GM19025 (cell line): Measurements from ENCODE around the gene MICAL1.
A peak's percentile ranks its signal among the peaks of the same experiment; 100 is the strongest.

ENCODE experiments used
- ATAC-seq: cut with Tn5 transposase; IDR thresholded peaks from one replicate; pipeline ENCODE4 v1.9.1; 2021; ENCODE audit warnings: mild to moderate bottlenecking, low read depth, moderate library complexity; ENCODE audit not compliant: unreplicated experiment

MICAL1 gene, protein sequence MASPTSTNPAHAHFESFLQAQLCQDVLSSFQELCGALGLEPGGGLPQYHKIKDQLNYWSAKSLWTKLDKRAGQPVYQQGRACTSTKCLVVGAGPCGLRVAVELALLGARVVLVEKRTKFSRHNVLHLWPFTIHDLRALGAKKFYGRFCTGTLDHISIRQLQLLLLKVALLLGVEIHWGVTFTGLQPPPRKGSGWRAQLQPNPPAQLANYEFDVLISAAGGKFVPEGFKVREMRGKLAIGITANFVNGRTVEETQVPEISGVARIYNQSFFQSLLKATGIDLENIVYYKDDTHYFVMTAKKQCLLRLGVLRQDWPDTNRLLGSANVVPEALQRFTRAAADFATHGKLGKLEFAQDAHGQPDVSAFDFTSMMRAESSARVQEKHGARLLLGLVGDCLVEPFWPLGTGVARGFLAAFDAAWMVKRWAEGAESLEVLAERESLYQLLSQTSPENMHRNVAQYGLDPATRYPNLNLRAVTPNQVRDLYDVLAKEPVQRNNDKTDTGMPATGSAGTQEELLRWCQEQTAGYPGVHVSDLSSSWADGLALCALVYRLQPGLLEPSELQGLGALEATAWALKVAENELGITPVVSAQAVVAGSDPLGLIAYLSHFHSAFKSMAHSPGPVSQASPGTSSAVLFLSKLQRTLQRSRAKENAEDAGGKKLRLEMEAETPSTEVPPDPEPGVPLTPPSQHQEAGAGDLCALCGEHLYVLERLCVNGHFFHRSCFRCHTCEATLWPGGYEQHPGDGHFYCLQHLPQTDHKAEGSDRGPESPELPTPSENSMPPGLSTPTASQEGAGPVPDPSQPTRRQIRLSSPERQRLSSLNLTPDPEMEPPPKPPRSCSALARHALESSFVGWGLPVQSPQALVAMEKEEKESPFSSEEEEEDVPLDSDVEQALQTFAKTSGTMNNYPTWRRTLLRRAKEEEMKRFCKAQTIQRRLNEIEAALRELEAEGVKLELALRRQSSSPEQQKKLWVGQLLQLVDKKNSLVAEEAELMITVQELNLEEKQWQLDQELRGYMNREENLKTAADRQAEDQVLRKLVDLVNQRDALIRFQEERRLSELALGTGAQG

DNA sequence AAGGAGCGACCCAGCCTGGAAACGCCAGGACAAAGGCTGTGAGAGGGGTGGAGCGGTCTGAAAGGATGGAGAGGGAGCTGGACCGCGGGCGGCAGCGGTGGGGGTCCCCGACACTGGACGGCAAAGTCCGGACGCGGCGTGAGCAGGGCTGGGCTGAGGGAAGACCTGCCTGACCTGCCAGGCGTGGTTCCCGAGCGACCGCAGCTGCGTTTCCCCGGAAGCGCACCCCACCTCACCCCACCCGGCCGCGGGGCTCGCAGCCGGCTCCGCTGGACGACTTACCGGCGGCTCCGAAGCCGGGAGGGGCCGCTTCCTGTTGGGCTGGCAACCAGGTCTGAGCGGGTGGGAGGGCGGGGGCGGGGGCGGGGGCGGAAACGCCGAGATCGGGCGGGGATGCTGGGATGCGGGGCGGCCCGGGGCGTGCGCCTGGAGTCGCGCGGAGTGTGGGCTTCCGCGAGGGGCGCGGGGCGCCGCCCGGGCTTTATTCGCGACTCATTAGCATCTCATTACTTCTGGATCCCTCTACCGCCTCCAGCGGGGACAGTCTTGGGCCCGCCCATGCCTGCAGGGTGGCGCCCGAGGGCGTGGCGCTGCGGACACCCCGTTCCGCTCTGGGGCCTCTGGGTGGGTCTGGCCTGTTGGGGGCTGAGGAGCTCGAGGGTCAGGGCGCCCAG lies at the start of gene MICAL1:
MICAL1 (minus strand) TSS at position 336 of the 674 bp plus-strand sequence. CDS start 1,576 bp downstream, outside the sequence.
- peak; percentile 61 for ATAC-seq

DNA sequence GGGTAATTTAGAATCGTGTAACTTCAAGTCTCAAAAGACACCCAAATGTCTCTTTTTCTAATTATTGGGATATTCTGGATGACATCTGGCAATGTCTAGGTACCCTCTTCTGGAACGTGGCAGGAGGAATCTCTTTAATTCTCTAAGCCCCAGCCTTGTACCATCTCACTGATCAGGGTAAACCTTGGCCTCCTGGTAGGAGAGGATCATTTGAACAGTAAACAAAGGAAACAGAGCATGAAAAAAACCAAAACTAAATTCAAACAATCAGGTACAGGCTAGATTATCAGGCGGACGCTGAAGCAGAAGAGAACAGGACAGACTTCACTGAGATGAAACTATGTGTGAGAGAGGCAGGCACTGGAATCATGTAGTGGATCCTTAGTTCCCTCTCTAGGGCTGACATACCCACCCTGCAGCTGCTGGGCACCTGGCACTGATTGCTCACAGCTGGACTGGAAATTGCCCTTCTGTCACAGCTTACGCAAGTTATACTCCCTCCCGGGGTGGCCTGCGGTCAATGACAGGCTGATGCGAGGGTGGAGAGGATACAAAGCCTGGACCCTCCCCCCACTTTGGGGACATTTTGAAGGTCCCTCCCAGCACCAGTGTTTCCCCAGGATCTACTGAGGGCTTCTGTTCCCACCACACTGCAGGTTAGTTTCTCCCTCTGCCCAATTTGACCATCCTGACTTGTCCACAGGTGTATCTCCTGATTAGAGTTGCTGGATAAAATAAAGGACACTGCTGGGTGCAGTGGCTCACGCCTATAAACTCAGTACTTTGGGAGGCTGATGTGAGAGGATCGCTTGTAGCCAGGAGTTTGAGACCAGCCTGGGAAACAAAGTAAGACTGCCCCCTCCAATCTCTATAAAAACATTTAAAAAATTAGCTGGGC lies 48.0 kb upstream of the MICAL1 start:
- ATAC-seq = no peak

DNA sequence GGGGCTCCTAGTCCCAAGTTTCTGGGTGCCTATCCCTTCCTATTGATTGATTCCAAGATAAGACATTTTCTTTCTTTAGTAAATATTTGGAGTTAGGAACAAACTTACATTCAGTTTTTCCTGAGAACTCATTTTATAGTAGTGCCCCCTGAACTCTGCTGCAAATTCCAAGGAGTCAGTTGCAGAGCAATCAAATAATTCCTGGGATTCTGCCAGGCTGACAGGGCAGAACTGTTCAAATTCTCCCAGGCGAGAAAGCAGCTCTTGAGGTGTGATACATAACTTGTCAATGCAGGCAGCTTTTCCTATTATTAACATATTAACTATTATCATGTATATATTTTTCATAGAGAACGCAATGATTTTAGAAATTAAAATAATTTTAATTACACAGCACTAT lies 43.4 kb upstream of the MICAL1 start:
- ATAC-seq = no peak

DNA sequence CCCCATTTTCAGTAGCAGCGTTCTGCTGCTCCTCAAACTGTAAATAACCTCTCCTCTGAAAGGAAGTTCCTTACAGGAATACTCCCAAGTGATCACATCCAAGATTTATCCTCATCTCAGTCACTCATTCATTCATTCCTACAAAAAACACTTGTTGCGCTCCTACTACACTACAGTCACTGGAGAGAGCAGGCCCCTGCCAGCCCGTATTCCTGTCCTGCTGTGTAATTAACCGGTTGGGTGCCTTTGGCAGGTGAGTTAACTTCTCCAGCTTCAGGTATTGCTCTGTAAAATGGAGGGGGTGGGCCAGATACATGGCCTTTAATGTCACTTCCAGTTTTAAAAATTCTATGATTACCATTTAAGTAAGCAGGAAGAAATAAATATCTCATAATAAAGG lies 42.5 kb upstream of the MICAL1 start:
- ATAC-seq = no peak

DNA sequence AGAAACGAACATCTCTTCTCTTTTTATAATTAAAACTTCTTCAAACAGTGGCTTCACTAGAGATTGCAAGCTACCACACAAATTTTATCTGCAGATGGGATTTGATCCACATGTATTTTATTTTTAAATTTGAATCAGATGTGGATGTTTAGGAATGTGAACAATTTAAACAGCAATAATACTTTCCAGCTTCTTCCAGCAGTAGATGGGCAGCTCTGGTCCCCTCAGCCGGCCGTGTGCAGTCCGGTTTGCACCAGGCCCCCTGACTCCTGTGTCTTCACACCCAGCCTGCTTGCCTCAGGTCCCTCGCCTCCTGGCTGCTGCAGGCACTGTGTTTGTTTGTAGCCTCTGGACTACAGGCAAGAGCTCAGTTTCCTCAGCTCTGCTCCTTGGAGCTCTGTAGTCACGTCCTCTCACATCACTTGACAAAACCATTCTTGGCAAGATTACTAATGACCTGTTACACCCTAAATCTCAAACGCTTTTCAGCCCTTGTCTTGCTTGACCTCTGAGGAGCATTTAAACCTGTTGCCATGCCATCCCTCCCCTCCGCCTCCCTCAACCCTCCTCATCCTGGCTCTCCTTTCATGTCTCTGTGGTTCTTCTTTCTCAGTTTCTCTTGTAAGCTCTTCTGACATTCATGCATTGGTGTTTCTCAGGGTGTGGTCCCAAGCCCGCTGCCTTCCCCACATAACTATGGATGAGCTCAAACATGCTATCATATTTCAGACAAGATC lies 40.6 kb upstream of the MICAL1 start:
- no peak for ATAC-seq

DNA sequence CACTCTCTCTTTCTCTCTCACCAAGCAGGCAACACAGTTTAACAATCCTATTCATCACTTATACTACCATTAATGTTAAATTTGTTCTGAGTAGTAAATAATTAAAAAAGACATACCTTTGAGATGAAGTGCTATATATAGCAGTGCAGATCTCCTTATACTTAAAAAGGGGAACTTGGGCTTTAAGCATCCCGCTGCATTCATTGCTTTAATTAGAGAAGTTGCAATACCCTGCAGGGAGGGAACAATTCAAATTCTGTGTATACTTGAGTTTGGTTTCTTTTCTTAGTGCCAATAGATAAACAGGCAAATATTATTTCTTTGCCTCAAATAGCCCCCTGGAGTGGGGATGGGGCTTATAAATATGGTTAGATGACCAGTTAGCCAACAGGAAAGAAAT lies 38.3 kb upstream of the MICAL1 start:
- ATAC-seq = no peak

DNA sequence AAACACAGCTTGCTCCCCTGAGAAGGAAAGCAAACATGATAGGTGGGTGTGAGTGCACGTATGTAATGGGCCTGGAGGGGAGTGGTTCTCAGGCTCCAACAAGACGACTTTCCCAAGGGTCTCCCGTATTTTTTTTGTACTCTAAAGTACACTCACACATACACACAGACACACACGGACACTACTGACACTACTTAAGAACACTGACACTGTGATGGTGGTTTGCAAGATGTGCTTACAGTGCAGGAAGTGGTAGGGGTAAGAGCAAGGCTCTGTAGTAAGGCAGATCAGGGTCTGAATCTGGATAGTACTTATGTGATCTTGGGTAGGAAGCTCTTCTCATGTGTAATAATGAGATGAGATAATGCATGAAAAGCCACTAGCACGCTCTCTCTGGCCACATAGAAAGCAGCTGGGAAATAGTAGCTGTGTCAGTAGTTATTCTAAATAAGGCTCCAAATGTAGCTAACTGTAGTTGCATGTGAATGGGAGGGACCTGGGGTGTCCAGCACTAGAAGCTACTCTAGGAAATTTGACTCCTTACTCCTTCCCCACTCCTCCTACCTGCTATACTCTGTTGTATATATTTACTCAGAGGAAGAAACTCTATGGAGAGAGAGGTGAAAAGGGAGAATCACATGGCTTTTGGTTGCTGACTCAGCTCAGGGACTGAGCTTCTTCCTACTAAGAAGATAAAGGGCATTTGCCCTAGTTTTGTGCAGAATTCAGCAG lies 35.8 kb upstream of the MICAL1 start:
- ATAC-seq = no peak

DNA sequence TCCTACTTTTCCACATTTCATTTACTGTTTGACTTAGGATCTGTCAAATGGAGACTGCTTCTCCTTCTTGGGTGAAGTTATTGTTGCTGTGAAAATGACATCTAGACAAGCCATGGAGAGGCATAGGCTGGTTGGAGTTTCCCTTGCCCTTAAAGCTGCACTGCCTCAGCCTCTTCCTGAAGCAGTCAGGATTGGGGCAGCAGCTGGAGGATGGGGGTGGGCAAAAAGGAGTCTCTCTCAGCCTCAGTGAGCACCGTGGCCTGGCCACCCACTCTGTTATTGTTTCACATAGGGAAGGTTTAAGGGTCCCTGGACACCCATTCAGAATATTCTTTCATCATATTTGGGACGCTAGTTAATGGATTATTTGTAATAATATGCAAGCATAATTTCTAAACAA lies 35.1 kb upstream of the MICAL1 start:
- ATAC-seq = no peak

DNA sequence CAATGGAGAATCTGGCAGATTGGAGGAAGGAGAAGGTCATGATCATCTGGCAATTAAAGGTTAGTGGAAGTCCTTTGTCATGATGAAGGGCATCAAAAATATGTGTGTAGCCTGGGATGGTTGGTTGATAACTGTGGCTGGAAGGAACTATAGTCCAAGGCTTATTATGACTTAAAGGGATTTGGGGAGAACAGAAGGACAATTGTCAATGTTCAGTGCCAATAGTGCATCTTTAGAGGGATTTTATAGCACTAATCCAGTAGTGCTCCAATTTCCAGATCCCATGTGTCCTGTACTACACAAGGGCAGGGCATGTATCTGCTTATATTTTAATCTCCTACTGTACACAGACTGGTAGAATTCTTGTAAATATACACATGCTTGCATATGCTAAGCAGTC lies 32.4 kb upstream of the MICAL1 start:
- no peak for ATAC-seq

DNA sequence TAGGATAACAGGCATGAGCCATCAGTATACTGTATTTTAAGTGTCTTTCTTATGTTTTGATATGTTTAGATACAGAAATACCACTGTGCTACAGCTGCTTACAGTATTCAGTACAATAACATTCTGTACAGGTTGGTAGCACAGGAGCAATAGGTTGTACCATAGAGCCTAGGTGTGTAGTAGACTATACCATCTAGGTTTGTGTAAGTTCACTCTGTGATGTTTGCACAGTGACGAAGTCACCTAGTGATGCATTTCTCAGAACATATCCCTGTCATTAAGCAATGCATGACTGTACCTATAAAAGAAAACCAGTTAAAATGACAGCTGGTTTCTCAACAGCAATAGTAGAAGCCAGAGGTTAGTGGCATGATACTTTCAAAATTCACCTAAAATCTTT lies 30.5 kb upstream of the MICAL1 start:
- ATAC-seq = no peak

DNA sequence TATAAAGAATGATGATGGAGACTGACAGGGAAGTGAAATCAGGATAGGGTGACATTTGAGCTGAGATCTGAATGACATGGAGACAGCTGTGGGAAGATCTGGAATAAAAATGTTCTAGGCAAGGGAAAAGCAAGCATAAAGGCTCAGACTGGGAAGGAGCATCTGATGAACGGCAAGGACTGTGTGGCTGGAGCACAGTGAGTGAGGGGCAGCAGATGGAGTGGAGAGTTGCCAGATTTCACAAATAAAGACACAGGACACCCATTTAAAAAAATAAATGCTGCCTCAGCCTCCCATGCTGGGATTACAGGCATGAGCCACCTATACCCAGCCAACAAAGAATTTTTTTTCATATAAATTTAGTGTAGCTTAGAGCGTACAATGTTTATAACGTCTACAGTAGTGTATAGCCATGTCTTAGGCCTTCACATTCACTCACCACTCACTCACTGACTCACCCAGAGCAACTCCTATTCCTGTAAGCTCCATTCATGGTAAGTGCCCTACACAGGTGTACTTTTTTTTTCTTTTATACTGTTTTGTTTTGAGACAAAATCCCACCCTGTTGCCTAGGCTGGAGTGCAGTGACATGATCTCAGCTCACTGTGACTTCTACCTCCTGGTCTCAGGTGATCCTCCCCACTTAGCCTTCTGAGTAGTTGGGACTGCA lies 29.8 kb upstream of the MICAL1 start:
- ATAC-seq = no peak

DNA sequence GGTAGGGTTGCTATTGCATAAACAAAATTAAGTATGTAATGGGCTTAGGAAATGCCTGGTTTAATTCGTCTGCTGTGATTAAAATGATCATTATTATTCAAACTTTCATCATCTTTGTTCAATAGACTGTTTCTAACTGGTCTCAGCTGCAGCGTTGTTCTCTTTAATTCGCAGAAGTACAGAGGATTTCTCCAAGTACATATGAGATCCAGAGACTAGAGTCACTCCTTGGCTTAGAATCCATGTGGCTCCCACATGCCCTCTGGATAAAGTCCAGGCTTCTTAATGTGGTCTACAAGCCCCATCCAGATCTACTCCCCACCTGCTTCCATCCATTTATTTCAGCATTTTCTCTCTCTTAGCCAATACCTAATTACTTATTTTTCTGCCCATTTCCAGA lies 28.6 kb upstream of the MICAL1 start:
- no peak for ATAC-seq

DNA sequence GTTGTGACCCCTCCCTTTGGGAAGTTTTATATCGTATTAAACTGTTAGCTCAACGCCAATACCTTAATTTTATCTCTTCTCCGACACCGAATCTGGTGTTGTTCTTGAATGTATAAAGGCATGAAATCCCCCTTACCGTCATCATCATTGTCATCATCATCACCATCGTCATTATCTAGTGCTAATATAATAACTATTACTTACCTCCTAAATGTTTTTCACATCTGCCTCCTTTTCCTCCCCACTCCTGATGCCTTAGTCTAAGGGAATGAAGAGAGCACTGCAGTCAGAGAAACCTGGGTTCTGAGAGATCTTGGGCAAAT lies 28.1 kb upstream of the MICAL1 start:
- ATAC-seq = no peak

DNA sequence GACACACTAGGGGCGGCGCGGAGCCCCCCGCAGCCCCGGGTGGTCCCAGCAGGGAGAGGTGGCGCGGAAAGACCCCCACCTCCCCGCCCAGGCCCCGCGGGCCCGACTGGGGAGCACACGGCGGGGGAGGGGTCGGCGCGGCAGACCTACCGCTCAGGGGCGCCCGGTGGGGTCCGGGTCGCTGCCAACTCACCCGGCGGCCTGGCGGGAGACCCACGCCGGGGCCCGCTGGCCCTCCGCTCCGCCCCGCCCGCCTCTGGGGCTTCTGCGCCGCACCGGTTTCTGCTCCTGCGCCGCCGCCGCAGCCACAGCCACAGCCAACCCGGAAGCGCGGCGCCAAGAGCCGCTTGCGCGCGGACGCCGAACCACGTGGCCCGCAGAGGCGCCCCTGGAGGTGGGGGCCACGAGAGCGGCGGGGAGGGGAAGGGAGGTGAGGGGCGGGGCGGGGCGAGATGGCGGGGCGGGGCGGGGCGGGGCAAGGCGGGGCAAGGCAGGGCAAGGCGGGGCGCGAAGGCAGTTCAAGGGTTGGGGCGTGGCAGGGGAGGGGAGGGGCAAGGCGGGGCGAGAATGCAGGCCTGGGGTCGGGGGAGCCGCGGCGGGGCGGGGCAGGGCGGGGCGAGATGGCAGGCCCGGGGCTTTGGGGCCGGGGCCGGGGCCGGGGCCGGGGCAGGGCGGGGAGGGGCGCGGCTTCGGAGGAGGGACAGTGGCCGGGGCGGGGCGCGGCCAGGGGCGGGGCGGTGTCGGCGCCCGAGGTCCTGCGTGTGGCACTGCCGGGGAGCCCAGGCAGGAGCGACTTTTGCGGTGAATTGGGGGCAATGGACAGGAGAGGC lies 27.5 kb upstream of the MICAL1 start, which contains the start of gene ZBTB24:
ZBTB24 (minus strand) TSS at position 315 of the 830 bp plus-strand sequence. CDS start 1,193 bp downstream, outside the sequence.
- ATAC-seq = peak; percentile 87

DNA sequence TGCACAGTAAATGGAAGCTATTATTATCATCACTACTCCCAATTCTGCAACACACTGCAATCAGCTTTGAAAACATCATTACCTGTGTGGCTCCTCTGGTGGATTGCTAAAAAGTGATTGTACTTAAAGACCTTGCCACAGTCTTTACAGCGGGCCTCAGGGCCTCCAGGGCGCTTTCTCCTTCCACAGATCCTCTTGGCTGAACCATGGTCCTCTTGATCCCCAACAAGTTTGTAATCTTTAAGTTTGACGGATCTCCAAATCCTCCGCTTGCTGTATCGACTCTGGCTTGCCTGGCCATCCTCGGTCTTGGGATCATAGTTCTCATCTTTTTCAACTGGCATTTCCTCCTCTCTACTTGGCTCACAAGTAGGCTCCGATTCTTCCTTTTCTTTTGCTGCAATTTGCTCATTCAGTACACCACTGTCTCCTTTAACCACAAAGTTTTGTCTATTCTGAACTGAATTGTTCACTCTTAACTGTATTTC lies 25.5 kb upstream of the MICAL1 start:
- no peak for ATAC-seq

DNA sequence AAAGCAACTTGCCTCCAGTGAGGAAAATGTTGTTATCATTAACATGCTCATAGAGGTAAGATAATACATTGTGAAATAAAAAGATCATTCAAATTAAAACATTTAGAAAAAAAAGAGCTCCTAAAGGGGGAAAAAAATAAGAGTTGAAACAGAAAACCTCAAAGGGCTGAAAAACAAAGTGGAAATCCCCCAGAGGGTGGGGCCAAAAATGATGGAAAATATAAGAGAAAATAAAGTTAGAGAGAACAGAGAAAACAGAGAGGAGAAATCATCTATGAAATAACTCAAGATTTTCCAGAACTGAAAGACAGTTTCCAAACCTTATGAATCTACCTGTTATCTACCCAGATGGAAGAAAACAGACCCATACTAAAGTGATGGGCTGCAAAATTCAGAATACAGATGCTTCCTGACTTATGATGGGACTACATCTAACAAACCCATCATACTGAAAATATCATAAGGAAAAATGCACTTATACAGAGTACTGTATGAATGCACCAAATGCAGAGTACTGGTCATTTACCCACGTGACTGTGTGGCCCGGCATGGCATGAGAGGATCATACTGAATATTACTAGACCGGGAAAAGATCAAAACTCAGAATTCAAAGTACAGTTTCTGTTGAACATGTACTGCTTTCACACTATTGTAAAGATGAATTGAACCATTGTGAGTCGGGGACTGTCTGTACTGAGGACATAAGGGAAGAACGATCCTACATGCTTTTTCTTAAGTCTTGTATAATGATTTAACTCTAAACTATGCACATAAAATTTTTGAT lies 23.5 kb upstream of the MICAL1 start:
- ATAC-seq = no peak
